ENCODE measurements around the gene CMTM6.
A peak's percentile ranks its signal among the peaks of the same experiment; 100 is the strongest.
"Not testable (repeated sequence)": the region's sequence is repeated elsewhere in the genome, so short reads cannot be mapped to it uniquely, and the experiment has no call there.

The CMTM6 gene

GRCh38 chr3:32499585-32499984 is 3.1 kb downstream of the CMTM6 start:
- DNase-seq (ENCODE audit: low spot score) = no peak

GRCh38 chr3:32498992-32499391 is 3.7 kb downstream of the CMTM6 start:
- no peak for DNase-seq (ENCODE audit: low spot score)

- no peak for DNase-seq (ENCODE audit: low spot score)
Observed at GRCh38 chr3:32498252-32498651, 4.4 kb downstream of the CMTM6 start.

- DNase-seq (ENCODE audit: low spot score) = no peak
Observed at GRCh38 chr3:32495609-32496008, 7.0 kb downstream of the CMTM6 start.

GRCh38 chr3:32495085-32495484 is 7.6 kb downstream of the CMTM6 start:
- DNase-seq (ENCODE audit: low spot score) = no peak

- DNase-seq (ENCODE audit: low spot score) = no peak
Observed at GRCh38 chr3:32493437-32494414, 8.9 kb downstream of the CMTM6 start.

GRCh38 chr3:32492684-32493436 is 9.8 kb downstream of the CMTM6 start:
- DNase-seq (ENCODE audit: low spot score) = no peak

- no peak for DNase-seq (ENCODE audit: low spot score)
Observed at GRCh38 chr3:32488474-32489008, 14.1 kb downstream of the CMTM6 start.

- DNase-seq (ENCODE audit: low spot score) = no peak
Observed at GRCh38 chr3:32487781-32488473, 14.7 kb downstream of the CMTM6 start.

GRCh38 chr3:32484436-32484835 is 18.2 kb downstream of the CMTM6 start:
- peak; percentile 21 for DNase-seq (ENCODE audit: low spot score)

- DNase-seq (ENCODE audit: low spot score) = no peak
Observed at GRCh38 chr3:32483772-32484171, 18.9 kb downstream of the CMTM6 start.

- DNase-seq (ENCODE audit: low spot score) = no peak
Observed at GRCh38 chr3:32482693-32483092, 20.0 kb downstream of the CMTM6 start.

- DNase-seq (ENCODE audit: low spot score) = no peak
Observed at GRCh38 chr3:32481791-32482631, 20.6 kb downstream of the CMTM6 start.

GRCh38 chr3:32480604-32481003 is 22.0 kb downstream of the CMTM6 start:
- DNase-seq (ENCODE audit: low spot score) = no peak

- DNase-seq (ENCODE audit: low spot score) = no peak
Observed at GRCh38 chr3:32474201-32474600, 28.5 kb downstream of the CMTM6 start.

GRCh38 chr3:32472151-32472550 is 30.5 kb downstream of the CMTM6 start:
- not testable (repeated sequence) for DNase-seq (ENCODE audit: low spot score)

GRCh38 chr3:32471246-32471645 is 31.4 kb downstream of the CMTM6 start:
- DNase-seq (ENCODE audit: low spot score) = no peak

GRCh38 chr3:32470362-32470761 is 32.3 kb downstream of the CMTM6 start:
- no peak for DNase-seq (ENCODE audit: low spot score)

GRCh38 chr3:32469151-32469874 is 33.3 kb downstream of the CMTM6 start:
- no peak for DNase-seq (ENCODE audit: low spot score)

- DNase-seq (ENCODE audit: low spot score) = peak; percentile 42
Observed at GRCh38 chr3:32467333-32468070, 35.1 kb downstream of the CMTM6 start.
